GM12878 (cell line): ENCODE data around the gene S100A10. TPM values are rescaled to one million over a fixed set of nuclear protein-coding genes. Genes with fewer than 3 reads are reported as not detected.

Experiments
- ATAC-seq: fragments of 200-7000 bp; cut with Tn5 transposase; 3 replicates; pipeline ENCODE4 v1.9.1; 2020; ENCODE audit warnings: mild to moderate bottlenecking, moderate library complexity
- BruUV-seq: library from RNA; stranded (reverse); fragments of 400-500 nt; replicated peaks from 2 replicates; lab custom pipeline; 2021; lab: Mats Ljungman, UMichigan
- CTCF ChIA-PET: fragments of 300-600 bp; sonication (Branson Sonifier 250); formaldehyde crosslinking; extraction: SDS; loops from one replicate; lab custom pipeline; 2021; ENCODE audit warnings: inconsistent platforms; lab: Yijun Ruan, JAX
- POLR2A ChIA-PET: fragments of 350-600 bp; formaldehyde crosslinking; extraction: SDS; loops from one replicate; lab custom pipeline; 2021; ENCODE audit warnings: inconsistent platforms; lab: Charles Lee
- RAD21 ChIA-PET: fragments of 300-600 bp; sonication (Branson Sonifier 250); formaldehyde crosslinking; loops from one replicate; lab custom pipeline; 2023; ENCODE audit warnings: antibody characterized with exemption; ENCODE audit not compliant: unreplicated experiment; lab: Charles Lee
- SMC1A ChIA-PET: fragments of 300-600 bp; sonication (Branson Sonifier 250); formaldehyde crosslinking; loops from one replicate; lab custom pipeline; 2023; ENCODE audit not compliant: unreplicated experiment, uncharacterized antibody; lab: Charles Lee
- DNase-seq: peaks from one replicate; pipeline ENCODE4 v3.0.0-alpha.2; 2011; ENCODE audit warnings: low read depth, low spot score
- FAIRE-seq: peaks from 3 replicates; lab custom pipeline; 2011; peaks lifted over from hg19 to GRCh38; lab: Jason Lieb, UNC
- H2AFZ ChIP-seq: 2 replicates; pipeline ENCODE4 v1.6.0; 2011; ENCODE audit warnings: low read depth, low read length, control low read depth; ENCODE audit not compliant: control insufficient read depth
- H3K27ac ChIP-seq: 2 replicates; pipeline ENCODE4 v1.5.1; 2011; ENCODE audit warnings: control low read depth; ENCODE audit not compliant: control insufficient read depth, insufficient read depth
- H3K27me3 ChIP-seq, 2 experiments: replicated peaks in 1 of 2; 2 replicates each; pipeline versions ENCODE4 v1.6.0 to v1.6.1; 2011; ENCODE audit warnings: low read length in 1 of 2; ENCODE audit not compliant: control insufficient read depth in 2 of 2, insufficient read depth in 2 of 2
- H3K36me3 ChIP-seq, 2 experiments: 2 replicates each; pipeline ENCODE4 v1.5.1; 2011; ENCODE audit warnings: low read length in 1 of 2; ENCODE audit not compliant: control insufficient read depth in 2 of 2, insufficient read depth in 2 of 2
- H3K4me1 ChIP-seq: 2 replicates; pipeline ENCODE4 v1.6.1; 2011; ENCODE audit warnings: mild to moderate bottlenecking, low read length, moderate library complexity, mixed read lengths; ENCODE audit not compliant: control insufficient read depth, insufficient read depth
- H3K4me2 ChIP-seq: 2 replicates; pipeline ENCODE4 v1.6.0; 2011; ENCODE audit warnings: control low read depth; ENCODE audit not compliant: control insufficient read depth, insufficient read depth
- H3K4me3 ChIP-seq: fragments of 200-600 bp; sonication (generic); 2 replicates; pipeline ENCODE4 v1.5.1; 2016
- H3K79me2 ChIP-seq: 2 replicates; pipeline ENCODE4 v1.6.0; 2011; ENCODE audit warnings: low read length; ENCODE audit not compliant: control insufficient read depth, insufficient read depth
- H3K9ac ChIP-seq: 2 replicates; pipeline ENCODE4 v1.8.0; 2011; ENCODE audit warnings: low read length, control low read depth, mixed read lengths; ENCODE audit not compliant: control insufficient read depth, insufficient read depth
- H3K9me3 ChIP-seq: replicated peaks from 3 replicates; pipeline ENCODE4 v1.5.1; 2011; ENCODE audit warnings: mild to moderate bottlenecking, low read length; ENCODE audit not compliant: control insufficient read depth, insufficient read depth
- H4K20me1 ChIP-seq: 2 replicates; pipeline ENCODE4 v1.6.0; 2011; ENCODE audit not compliant: control insufficient read depth, insufficient read depth
- ASH2L ChIP-seq: fragments of 300-600, 200-600 bp; sonication (generic); IDR thresholded peaks from 2 replicates; pipeline ENCODE4 v1.6.1; 2017; ENCODE audit warnings: low read depth, mild to moderate bottlenecking, borderline replicate concordance
- CBFB ChIP-seq: IDR thresholded peaks from 2 replicates; pipeline ENCODE4 v1.6.1; 2016; ENCODE audit warnings: antibody characterized with exemption, low read depth
- CHD1 ChIP-seq: IDR thresholded peaks from 2 replicates; pipeline ENCODE4 v1.6.1; 2012; ENCODE audit warnings: low read depth, low read length, improper control_type of control experiment
- EP300 ChIP-seq, 2 experiments: fragments of 150-350 bp in 1 of 2; IDR thresholded peaks; 2 replicates each; pipeline ENCODE4 v1.6.1; 2011 to 2012; ENCODE audit warnings: low read depth in 2 of 2, low read length in 2 of 2, borderline replicate concordance in 1 of 2, improper control_type of control experiment in 1 of 2, inconsistent platforms in 1 of 2; ENCODE audit not compliant: control insufficient read depth in 1 of 2
- ETV6 ChIP-seq, 2 experiments: fragments of 450-650 bp in 1 of 2; IDR thresholded peaks in 1 of 2; conservative IDR thresholded peaks in 1 of 2; 2 replicates each; pipeline ENCODE4 v1.6.1; 2014; ENCODE audit warnings: antibody characterized with exemption in 1 of 2, borderline replicate concordance in 1 of 2, low read depth in 1 of 2, mild to moderate bottlenecking in 1 of 2, moderate library complexity in 1 of 2
- GABPA ChIP-seq: IDR thresholded peaks from 2 replicates; pipeline ENCODE4 v1.6.1; 2014; ENCODE audit warnings: antibody characterized with exemption, low read depth, mild to moderate bottlenecking, inconsistent platforms
- NFIC ChIP-seq: IDR thresholded peaks from 2 replicates; pipeline ENCODE4 v1.6.1; 2012; ENCODE audit warnings: low read depth, mild to moderate bottlenecking, inconsistent platforms, low read length, moderate library complexity
- SIN3A ChIP-seq: IDR thresholded peaks from 2 replicates; pipeline ENCODE4 v1.6.1; 2012; ENCODE audit warnings: low read depth, low read length, improper control_type of control experiment
- ZNF207 ChIP-seq: fragments of 450-650 bp; IDR thresholded peaks from 2 replicates; pipeline ENCODE4 v1.6.1; 2014; ENCODE audit warnings: antibody characterized with exemption, mild to moderate bottlenecking, borderline replicate concordance
- WGBS: methylation state at CpG from one replicate; pipeline ENCODE4 v1.1.6; 2016; ENCODE audit warnings: low lambda C conversion rate; ENCODE audit not compliant: insufficient replicate concordance, insufficient coverage; ENCODE audit errors: missing lambda C conversion rate; 5-methylcytosine and 5-hydroxymethylcytosine counted together
- in situ Hi-C: fragments of 300-500 bp; cut with MboI; formaldehyde crosslinking; loops from 9 replicates; pipeline ENCODE4 v1.14.3; 2018; ENCODE audit warnings: mixed read lengths
- intact Hi-C: fragments of 100-400 bp; cut with micrococcal nuclease; formaldehyde crosslinking; loops from one replicate; pipeline ENCODE4 v1.14.2; 2022; ENCODE audit not compliant: unreplicated experiment
- polyA plus RNA-seq, 11 experiments: library from polyadenylated mRNA; depleted of rRNA in 4 of 11; unstranded in 6 of 11; stranded (reverse) in 5 of 11; fragments of >200 nt; fragmentation: Nextera tagmentation in 4 of 11; fragmentation: Illumina TruSeq in 1 of 11; extraction: Ambion mirVana in 4 of 11; extraction: Trizol in 1 of 11; gene quantifications; 1 replicate in 1 of 11; 2 replicates in 10 of 11; pipeline versions ENCODE4 v1.2.1 to v1.2.3, GENCODE V29; 2011 to 2016; ENCODE audit warnings: inconsistent platforms in 2 of 11, missing spikeins in 2 of 11, low read depth in 1 of 11
- total RNA-seq, 4 experiments: library from RNA; depleted of rRNA in 3 of 4; stranded (reverse); fragments of >200 nt in 3 of 4; fragmentation: Illumina TruSeq in 1 of 4; extraction: Trizol in 1 of 4; gene quantifications; 2 replicates each; pipeline versions ENCODE4 v1.2.1 to v1.2.3, GENCODE V29; 2013 to 2021
- TF ChIP-seq, protein P1 (sequence below): fragments of 450-650 bp; formaldehyde crosslinking; IDR thresholded peaks from 2 replicates; pipeline ENCODE4 v1.4.0; 2022; ENCODE audit warnings: mild to moderate bottlenecking, moderate library complexity
- TF ChIP-seq, protein P2 (sequence below): fragments of 450-650 bp; IDR thresholded peaks from 2 replicates; pipeline ENCODE4 v1.6.1; 2016; ENCODE audit warnings: mild to moderate bottlenecking, moderate library complexity, borderline replicate concordance

S100A10 gene
- total and polyA plus RNA-seq, 10 of the 15 experiments (the other 5 are each of a cell fraction or from before 2014, with no cell fraction given) = 0.18 to 2.8 (median 0.61) TPM; not detected in 2

DNA sequence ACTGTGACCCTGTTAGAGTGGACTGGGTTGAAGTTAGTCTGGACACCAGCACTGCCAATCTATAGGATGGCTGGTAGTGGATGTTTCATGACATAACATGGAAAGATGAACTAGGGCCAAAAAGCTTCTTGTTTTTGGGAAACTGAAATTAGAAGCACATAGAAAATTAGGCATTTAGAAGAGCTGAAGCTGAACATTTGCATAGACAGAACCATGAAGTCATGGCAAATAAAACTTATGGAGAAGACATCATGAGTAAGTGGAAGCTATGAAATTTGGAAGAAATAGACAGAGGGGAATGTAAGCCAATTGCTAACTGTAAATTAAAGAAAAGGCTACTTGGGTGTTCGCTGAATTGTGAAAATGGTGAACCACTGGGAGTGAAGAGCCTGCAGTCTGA lies 45.8 kb upstream of the S100A10 start:
- BruUV-seq = no TSS peak

More for the DNA sequence above, 45.8 kb upstream of the S100A10 start:
- H3K27me3 ChIP-seq = no peaks in the 10 kb centered on the region; a peak in 1 of 4 replicates
- WGBS = 91% methylated on average over 1 of the region's 1 CpG
- no peaks in the 10 kb centered on the region for H4K20me1 ChIP-seq
- intact Hi-C loops (no loop called here), in situ Hi-C loops (no loop called here)
- H3K4me3 ChIP-seq = no peak overlapping the region
- H3K4me1 ChIP-seq = peaks cover 12% of the 10 kb centered on the region
- ChIA-PET RAD21 (no interaction called here), SMC1A (no interaction called here), POLR2A (no interaction called here), CTCF (interaction anchor here (0.6 to 2.7 kb wide), 4 partner anchors 12 to 419 kb away, joined by 3 to 8 read pairs (median 6); no protein-coding TSS in a partner anchor)
- ATAC-seq = no peak
- H3K27ac ChIP-seq = no peak overlapping the region
- no peak overlapping the region for H3K9ac ChIP-seq
- DNase-seq = no peak
- no peak overlapping the region for H3K4me2 ChIP-seq
- no peak overlapping the region for H2AFZ ChIP-seq
- TF ChIP-seq ZNF207 (no peak), ASH2L (no peak), CHD1 (no peak), GABPA (no peak), EP300 (IDR thresholded peaks at IDR 0.05; ENCODE audit: borderline replicate concordance in 1 of 2, control insufficient read depth in 1 of 2, low read depth in 2 of 2, low read length in 2 of 2) (no peak), NFIC (no peak), SIN3A (no peak), CBFB (no peak), ETV6 (conservative IDR thresholded peaks at IDR 0.05 in 1 of 2, IDR thresholded peaks at IDR 0.05 in 1 of 2; ENCODE audit: borderline replicate concordance in 1 of 2, low read depth in 1 of 2) (no peak)
- TF ChIP-seq, protein P1, sequence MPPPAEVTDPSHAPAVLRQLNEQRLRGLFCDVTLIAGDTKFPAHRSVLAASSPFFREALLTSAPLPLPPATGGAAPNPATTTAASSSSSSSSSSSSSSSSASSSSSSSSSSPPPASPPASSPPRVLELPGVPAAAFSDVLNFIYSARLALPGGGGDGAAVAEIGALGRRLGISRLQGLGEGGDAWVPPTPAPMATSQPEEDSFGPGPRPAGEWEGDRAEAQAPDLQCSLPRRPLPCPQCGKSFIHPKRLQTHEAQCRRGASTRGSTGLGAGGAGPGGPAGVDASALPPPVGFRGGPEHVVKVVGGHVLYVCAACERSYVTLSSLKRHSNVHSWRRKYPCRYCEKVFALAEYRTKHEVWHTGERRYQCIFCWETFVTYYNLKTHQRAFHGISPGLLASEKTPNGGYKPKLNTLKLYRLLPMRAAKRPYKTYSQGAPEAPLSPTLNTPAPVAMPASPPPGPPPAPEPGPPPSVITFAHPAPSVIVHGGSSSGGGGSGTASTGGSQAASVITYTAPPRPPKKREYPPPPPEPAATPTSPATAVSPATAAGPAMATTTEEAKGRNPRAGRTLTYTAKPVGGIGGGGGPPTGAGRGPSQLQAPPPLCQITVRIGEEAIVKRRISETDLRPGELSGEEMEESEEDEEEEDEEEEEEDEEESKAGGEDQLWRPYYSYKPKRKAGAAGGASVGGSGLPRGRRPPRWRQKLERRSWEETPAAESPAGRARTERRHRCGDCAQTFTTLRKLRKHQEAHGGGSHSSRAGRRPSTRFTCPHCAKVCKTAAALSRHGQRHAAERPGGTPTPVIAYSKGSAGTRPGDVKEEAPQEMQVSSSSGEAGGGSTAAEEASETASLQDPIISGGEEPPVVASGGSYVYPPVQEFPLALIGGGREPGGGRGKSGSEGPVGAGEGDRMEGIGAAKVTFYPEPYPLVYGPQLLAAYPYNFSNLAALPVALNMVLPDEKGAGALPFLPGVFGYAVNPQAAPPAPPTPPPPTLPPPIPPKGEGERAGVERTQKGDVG = no peak
- TF ChIP-seq, protein P2, sequence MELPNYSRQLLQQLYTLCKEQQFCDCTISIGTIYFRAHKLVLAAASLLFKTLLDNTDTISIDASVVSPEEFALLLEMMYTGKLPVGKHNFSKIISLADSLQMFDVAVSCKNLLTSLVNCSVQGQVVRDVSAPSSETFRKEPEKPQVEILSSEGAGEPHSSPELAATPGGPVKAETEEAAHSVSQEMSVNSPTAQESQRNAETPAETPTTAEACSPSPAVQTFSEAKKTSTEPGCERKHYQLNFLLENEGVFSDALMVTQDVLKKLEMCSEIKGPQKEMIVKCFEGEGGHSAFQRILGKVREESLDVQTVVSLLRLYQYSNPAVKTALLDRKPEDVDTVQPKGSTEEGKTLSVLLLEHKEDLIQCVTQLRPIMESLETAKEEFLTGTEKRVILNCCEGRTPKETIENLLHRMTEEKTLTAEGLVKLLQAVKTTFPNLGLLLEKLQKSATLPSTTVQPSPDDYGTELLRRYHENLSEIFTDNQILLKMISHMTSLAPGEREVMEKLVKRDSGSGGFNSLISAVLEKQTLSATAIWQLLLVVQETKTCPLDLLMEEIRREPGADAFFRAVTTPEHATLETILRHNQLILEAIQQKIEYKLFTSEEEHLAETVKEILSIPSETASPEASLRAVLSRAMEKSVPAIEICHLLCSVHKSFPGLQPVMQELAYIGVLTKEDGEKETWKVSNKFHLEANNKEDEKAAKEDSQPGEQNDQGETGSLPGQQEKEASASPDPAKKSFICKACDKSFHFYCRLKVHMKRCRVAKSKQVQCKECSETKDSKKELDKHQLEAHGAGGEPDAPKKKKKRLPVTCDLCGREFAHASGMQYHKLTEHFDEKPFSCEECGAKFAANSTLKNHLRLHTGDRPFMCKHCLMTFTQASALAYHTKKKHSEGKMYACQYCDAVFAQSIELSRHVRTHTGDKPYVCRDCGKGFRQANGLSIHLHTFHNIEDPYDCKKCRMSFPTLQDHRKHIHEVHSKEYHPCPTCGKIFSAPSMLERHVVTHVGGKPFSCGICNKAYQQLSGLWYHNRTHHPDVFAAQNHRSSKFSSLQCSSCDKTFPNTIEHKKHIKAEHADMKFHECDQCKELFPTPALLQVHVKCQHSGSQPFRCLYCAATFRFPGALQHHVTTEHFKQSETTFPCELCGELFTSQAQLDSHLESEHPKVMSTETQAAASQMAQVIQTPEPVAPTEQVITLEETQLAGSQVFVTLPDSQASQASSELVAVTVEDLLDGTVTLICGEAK = no peak
- no peaks in the 10 kb centered on the region for H3K36me3 ChIP-seq
- FAIRE-seq = no peak
- H3K79me2 ChIP-seq = no peaks in the 10 kb centered on the region
- H3K9me3 ChIP-seq = no peaks in the 10 kb centered on the region
